Neural crest cell (in vitro differentiated cells): ENCODE measurements around the gene CCDC87. TPM values are rescaled to one million over a fixed set of nuclear protein-coding genes. Genes with fewer than 3 reads are reported as not detected.
A peak's percentile ranks its signal among the peaks of the same experiment; 100 is the strongest.
"Not testable (repeated sequence)": the region's sequence is repeated elsewhere in the genome, so short reads cannot be mapped to it uniquely, and the experiment has no call there.

Source experiments
- DNase-seq: peaks from one replicate; pipeline ENCODE4 v3.0.0; 2021; ENCODE audit warnings: low read depth, mixed read lengths, low spot score
- H3K27ac Mint-ChIP-seq: one replicate; pipeline ENCODE4 v1.8.0; 2021; ENCODE audit warnings: mild to moderate bottlenecking, mixed read lengths; ENCODE audit not compliant: unreplicated experiment
- H3K27me3 Mint-ChIP-seq: 2 replicates; pipeline ENCODE4 v1.8.0; 2021; ENCODE audit warnings: low read depth, mild to moderate bottlenecking, mixed read lengths
- H3K36me3 Mint-ChIP-seq: 2 replicates; pipeline ENCODE4 v1.8.0; 2021; ENCODE audit warnings: low read depth, mild to moderate bottlenecking, mixed read lengths
- H3K4me1 Mint-ChIP-seq: 2 replicates; pipeline ENCODE4 v1.8.0; 2021; ENCODE audit warnings: mixed read lengths
- H3K4me3 Mint-ChIP-seq: one replicate; pipeline ENCODE4 v1.8.0; 2021; ENCODE audit warnings: mild to moderate bottlenecking, mixed read lengths
- H3K9me3 Mint-ChIP-seq: 2 replicates; pipeline ENCODE4 v1.8.0; 2021; ENCODE audit warnings: mixed read lengths
- total RNA-seq: library from RNA; stranded (reverse); gene quantifications from 2 replicates; pipeline ENCODE4 v1.2.1, GENCODE V29; 2021
- TF ChIP-seq, protein P1 (sequence below): fragments of 200-600 bp; sonication (generic); conservative IDR thresholded peaks from 2 replicates; pipeline ENCODE4 v1.5.0; 2021; ENCODE audit warnings: antibody characterized with exemption, mild to moderate bottlenecking

The CCDC87 gene
- total RNA-seq, 1 donor from 2014 or later, result 0.93 TPM

DNA sequence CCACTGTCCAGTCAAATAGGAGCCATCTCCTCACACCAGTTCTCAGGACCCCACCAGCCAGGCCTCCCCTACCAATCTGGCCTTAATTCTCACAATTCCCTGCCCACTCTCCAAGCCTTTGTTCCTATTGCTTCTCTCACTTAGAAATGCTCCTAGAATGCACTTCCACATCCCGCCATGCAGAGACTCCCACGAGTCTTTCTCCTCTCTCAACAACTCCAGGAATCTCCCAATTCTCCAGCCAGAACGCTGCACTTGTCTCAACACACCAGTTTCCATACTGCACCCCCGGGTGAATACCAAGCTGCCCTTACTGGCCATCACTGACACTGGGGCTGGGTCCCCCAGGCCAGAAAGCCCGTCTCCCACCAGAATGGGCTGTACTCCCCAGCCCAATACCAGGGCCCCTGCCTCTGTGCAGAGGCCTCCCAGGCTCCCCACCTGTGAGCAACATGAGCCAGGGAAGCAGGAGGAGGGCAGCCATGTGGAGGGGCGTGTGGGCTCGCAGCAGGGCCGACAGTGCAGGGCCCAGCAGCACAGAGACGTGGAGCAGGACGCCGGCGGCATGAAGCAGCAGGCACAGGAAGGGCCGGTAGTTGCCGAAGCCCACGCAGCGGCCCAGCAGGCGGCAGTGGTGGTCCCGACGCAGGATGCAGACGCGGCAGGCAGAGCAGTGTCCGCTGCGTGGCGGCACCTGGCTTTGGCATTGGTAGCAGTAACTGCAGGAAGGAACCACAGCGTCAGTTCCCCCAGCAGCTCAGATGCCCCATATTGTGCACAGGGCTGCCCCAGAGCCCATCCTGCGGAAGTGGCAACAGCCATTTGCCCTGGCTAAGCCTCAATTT lies 49.4 kb downstream of the CCDC87 start:
- TF ChIP-seq, protein P1, sequence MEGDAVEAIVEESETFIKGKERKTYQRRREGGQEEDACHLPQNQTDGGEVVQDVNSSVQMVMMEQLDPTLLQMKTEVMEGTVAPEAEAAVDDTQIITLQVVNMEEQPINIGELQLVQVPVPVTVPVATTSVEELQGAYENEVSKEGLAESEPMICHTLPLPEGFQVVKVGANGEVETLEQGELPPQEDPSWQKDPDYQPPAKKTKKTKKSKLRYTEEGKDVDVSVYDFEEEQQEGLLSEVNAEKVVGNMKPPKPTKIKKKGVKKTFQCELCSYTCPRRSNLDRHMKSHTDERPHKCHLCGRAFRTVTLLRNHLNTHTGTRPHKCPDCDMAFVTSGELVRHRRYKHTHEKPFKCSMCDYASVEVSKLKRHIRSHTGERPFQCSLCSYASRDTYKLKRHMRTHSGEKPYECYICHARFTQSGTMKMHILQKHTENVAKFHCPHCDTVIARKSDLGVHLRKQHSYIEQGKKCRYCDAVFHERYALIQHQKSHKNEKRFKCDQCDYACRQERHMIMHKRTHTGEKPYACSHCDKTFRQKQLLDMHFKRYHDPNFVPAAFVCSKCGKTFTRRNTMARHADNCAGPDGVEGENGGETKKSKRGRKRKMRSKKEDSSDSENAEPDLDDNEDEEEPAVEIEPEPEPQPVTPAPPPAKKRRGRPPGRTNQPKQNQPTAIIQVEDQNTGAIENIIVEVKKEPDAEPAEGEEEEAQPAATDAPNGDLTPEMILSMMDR, result peak; percentile 43
- H3K27ac Mint-ChIP-seq, result no peak overlapping the region
- peaks cover 17% of the 10 kb centered on the region for H3K4me1 Mint-ChIP-seq
- H3K27me3 Mint-ChIP-seq, result peaks cover 15% of the 10 kb centered on the region
- H3K36me3 Mint-ChIP-seq, result no peaks in the 10 kb centered on the region
- H3K4me3 Mint-ChIP-seq, result peak overlapping the region; percentile 56
- no peaks in the 10 kb centered on the region for H3K9me3 Mint-ChIP-seq
- DNase-seq, result peak; percentile 36

DNA sequence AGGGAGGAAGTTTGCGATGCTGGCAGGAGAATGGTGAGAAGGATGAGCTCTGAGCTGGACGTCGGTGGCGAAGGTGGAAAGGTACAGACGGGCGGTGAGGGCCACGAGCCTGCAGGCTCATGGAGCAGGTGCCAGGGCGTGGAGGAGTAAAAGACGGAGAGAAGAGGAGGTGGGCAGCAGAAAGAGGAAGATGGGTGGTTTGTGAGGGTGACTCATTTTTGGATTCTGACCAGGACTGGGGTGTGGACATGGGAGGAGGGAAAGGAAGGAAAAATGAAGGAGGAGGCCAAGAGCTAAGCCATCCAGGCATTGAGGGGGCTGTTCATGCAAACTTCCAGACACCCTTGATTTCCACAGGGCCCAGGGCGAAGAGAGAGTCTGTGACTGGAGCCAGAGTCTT lies 50.5 kb downstream of the CCDC87 start:
- Mint-ChIP-seq H3K36me3 (no peaks in the 10 kb centered on the region), H3K27me3 (peaks cover 8% of the 10 kb centered on the region), H3K9me3 (no peaks in the 10 kb centered on the region), H3K4me1 (peaks cover 16% of the 10 kb centered on the region), H3K4me3 (peak overlapping the region; percentile 69), H3K27ac (no peak overlapping the region)
- TF ChIP-seq, protein P1, result no peak
- DNase-seq, result no peak

DNA sequence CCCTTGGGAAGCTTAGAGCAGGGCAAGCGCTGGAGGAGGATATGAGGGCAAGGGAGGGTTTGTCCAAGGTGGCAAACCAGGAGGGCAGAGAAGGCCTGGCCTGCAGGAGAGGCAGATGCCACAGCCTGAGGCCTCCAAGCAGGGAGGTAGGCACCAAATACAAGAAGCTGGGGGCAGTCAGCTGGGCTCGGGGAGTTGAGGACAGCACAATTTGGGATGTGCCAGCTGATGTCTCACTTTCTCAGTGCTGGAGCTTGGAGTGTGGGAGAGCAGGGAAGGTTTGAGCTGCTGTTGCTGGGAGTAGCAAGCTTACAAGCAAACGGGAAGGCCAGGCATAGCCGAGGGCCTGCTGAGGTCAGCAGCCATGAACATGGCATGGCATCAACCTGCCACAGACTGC lies 51.0 kb downstream of the CCDC87 start:
- Mint-ChIP-seq H3K27me3 (peaks cover 6% of the 10 kb centered on the region), H3K9me3 (no peaks in the 10 kb centered on the region), H3K36me3 (no peaks in the 10 kb centered on the region), H3K4me3 (peak overlapping the region; percentile 69), H3K4me1 (peaks cover 16% of the 10 kb centered on the region), H3K27ac (peak overlapping the region; percentile 75)
- TF ChIP-seq, protein P1, result no peak
- DNase-seq, result no peak

DNA sequence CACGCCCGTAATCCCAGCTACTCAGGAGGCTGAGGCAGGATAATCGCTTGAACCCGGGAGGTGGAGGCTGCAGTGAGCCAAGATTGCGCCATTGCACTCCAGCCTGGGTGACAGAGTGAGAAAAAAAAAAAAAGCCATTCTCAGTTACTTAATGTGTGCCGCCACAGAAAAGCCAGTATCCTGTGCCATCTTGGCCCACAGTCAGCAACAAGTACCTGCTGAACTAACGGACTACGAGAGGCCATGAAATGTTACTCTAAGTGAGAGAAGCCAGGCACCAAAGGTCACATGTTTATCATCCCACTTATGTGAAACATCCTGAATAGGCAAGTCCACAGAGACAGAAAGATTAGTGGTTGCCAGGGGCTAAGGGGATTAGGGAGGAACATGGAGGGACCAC lies 52.3 kb downstream of the CCDC87 start:
- not testable (repeated sequence) for H3K36me3 Mint-ChIP-seq, H3K27me3 Mint-ChIP-seq, DNase-seq, H3K27ac Mint-ChIP-seq, H3K9me3 Mint-ChIP-seq
- H3K4me1 Mint-ChIP-seq, result peaks cover 16% of the 10 kb centered on the region
- H3K4me3 Mint-ChIP-seq, result peak overlapping the region; percentile 49

Other genes with a start within 250 kb of the CCDC87 start
- 40.2 and 49.0 TPM in 2 replicates for gene BRMS1, start 248.0 kb downstream of the CCDC87 start, total RNA-seq
- gene B4GAT1, start 245.4 kb downstream of the CCDC87 start, total RNA-seq, result 43.3 and 43.8 TPM in 2 replicates
- gene SLC29A2, start 221.3 kb downstream of the CCDC87 start, total RNA-seq, result 38.7 and 39.5 TPM in 2 replicates
- gene NPAS4, start 172.0 kb downstream of the CCDC87 start, total RNA-seq, result 0.14 and 0.63 TPM in 2 replicates
- gene MRPL11, start 154.2 kb downstream of the CCDC87 start, total RNA-seq, result 91.4 and 92.7 TPM in 2 replicates
- 13.3 and 13.6 TPM in 2 replicates for gene PELI3, start 126.2 kb downstream of the CCDC87 start, total RNA-seq
- 66.8 and 68.9 TPM in 2 replicates for gene DPP3, start 112.6 kb downstream of the CCDC87 start, total RNA-seq
- 54.7 and 56.1 TPM in 2 replicates for gene BBS1, start 82.4 kb downstream of the CCDC87 start, total RNA-seq
- 7.3 and 7.7 TPM in 2 replicates for gene ZDHHC24, start 47.0 kb downstream of the CCDC87 start, total RNA-seq
- gene ACTN3, start 46.2 kb downstream of the CCDC87 start, total RNA-seq, result 0.16 and 0.35 TPM in 2 replicates
- not detected in 2 replicates for gene CTSF, start 24.5 kb downstream of the CCDC87 start, total RNA-seq
- gene CCS, start 122 bp upstream of the CCDC87 start, total RNA-seq, result 47.2 and 49.8 TPM in 2 replicates
- 157 and 160 TPM in 2 replicates for gene RBM14, start 23.6 kb upstream of the CCDC87 start, total RNA-seq
- 268 and 269 TPM in 2 replicates for gene RBM4, start 45.6 kb upstream of the CCDC87 start, total RNA-seq
- 57.0 and 61.9 TPM in 2 replicates for gene RBM4B, start 84.8 kb upstream of the CCDC87 start, total RNA-seq
- gene SPTBN2, start 136.2 kb upstream of the CCDC87 start, total RNA-seq, result 34.1 and 43.6 TPM in 2 replicates